ENCODE data around the gene PRSS8. TPM values are rescaled to one million over a fixed set of nuclear protein-coding genes. Genes with fewer than 3 reads are reported as not detected.
"Not testable (repeated sequence)": the region's sequence is repeated elsewhere in the genome, so short reads cannot be mapped to it uniquely, and the experiment has no call there.

The PRSS8 gene
- total RNA-seq, 2 experiments from 2014 or later = not detected

- H3K4me1 Mint-ChIP-seq = peaks cover 20% of the 10 kb centered on the region
- H3K36me3 Mint-ChIP-seq (ENCODE audit: low read depth) = no peaks in the 10 kb centered on the region
- peak overlapping the region; percentile 61 for H3K4me3 Mint-ChIP-seq
- H3K9me3 Mint-ChIP-seq = no peaks in the 10 kb centered on the region
- ChIA-PET POLR2A (interaction anchor here (0.7 to 8.1 kb wide), 24 partner anchors 9 to 731 kb away, joined by 3 to 96 read pairs (median 5); partner anchors contain the start of genes ARMC5, FUS, KAT8 and ZNF267), CTCF (interaction anchor here (0.5 to 3.7 kb wide), 64 partner anchors 10 to 731 kb away, joined by 3 to 71 read pairs (median 4); partner anchors contain the start of genes ARMC5, FUS, HSD3B7 and KAT8)
- peak; percentile 99 for DNase-seq
- peaks cover 7% of the 10 kb centered on the region for H3K27me3 Mint-ChIP-seq
- H3K27ac Mint-ChIP-seq = peak overlapping the region; percentile 50
Observed at GRCh38 chr16:31142109-31143010, 6.8 kb upstream of the PRSS8 start.

- Mint-ChIP-seq H3K4me1 (peaks cover 20% of the 10 kb centered on the region), H3K27me3 (peaks cover 4% of the 10 kb centered on the region), H3K36me3 (ENCODE audit: low read depth) (no peaks in the 10 kb centered on the region), H3K27ac (peak overlapping the region; percentile 50), H3K4me3 (peak overlapping the region; percentile 61), H3K9me3 (no peaks in the 10 kb centered on the region)
- DNase-seq = peak; percentile 21
- ChIA-PET CTCF (interaction anchor here (0.6 to 3.7 kb wide), 58 partner anchors 9 to 732 kb away, joined by 3 to 71 read pairs (median 5); partner anchors contain the start of genes ARMC5, FUS, HSD3B7 and KAT8), POLR2A (interaction anchor here (0.7 to 8.1 kb wide), 19 partner anchors 8 to 732 kb away, joined by 3 to 96 read pairs (median 5); partner anchors contain the start of genes ARMC5, FUS, KAT8 and ZNF267)
Observed at GRCh38 chr16:31141489-31142108, 6.1 kb upstream of the PRSS8 start.

- POLR2A ChIA-PET = interaction anchor here (1.3 to 8.1 kb wide), 3 partner anchors 11 to 146 kb away, joined by 3 to 96 read pairs (median 7); partner anchors contain the start of gene FUS
- not testable (repeated sequence) for DNase-seq; H3K27ac Mint-ChIP-seq; H3K36me3 Mint-ChIP-seq (ENCODE audit: low read depth); H3K27me3 Mint-ChIP-seq; H3K4me3 Mint-ChIP-seq; H3K9me3 Mint-ChIP-seq
- CTCF ChIA-PET = interaction anchor here (3.3 kb wide), 1 partner anchor 157 kb away, joined by 36 read pairs; the partner anchor contains the start of gene HSD3B7
- H3K4me1 Mint-ChIP-seq = peaks cover 20% of the 10 kb centered on the region
Observed at GRCh38 chr16:31141071-31141469, 5.5 kb upstream of the PRSS8 start.

- Mint-ChIP-seq H3K36me3 (ENCODE audit: low read depth) (no peaks in the 10 kb centered on the region), H3K27me3 (no peaks in the 10 kb centered on the region), H3K9me3 (no peaks in the 10 kb centered on the region), H3K4me3 (no peak overlapping the region), H3K4me1 (peaks cover 18% of the 10 kb centered on the region), H3K27ac (no peak overlapping the region)
- ChIA-PET POLR2A (interaction anchor here (8.1 kb wide), 1 partner anchor 40 kb away, joined by 96 read pairs; the partner anchor contains the start of gene FUS), CTCF (no interaction called here)
- no peak for DNase-seq
Observed at GRCh38 chr16:31138621-31139578, 3.4 kb upstream of the PRSS8 start.

GRCh38 chr16:31136822-31137499 lies 1.4 kb upstream of the PRSS8 start:
- POLR2A ChIA-PET = interaction anchor here (2.0 kb wide), 1 partner anchor 20 kb away, joined by 6 read pairs; the partner anchor contains the start of gene KAT8
- CTCF ChIA-PET = interaction anchor here (1.2 kb wide), 1 partner anchor 12 kb away, joined by 3 read pairs; no protein-coding TSS in a partner anchor
- H3K9me3 Mint-ChIP-seq; H3K27me3 Mint-ChIP-seq; H3K4me3 Mint-ChIP-seq; DNase-seq; H3K27ac Mint-ChIP-seq; H3K36me3 Mint-ChIP-seq (ENCODE audit: low read depth); H3K4me1 Mint-ChIP-seq: not testable (repeated sequence)

GRCh38 chr16:31136287-31136662 lies 748 bp upstream of the PRSS8 start:
- H3K27me3 Mint-ChIP-seq = no peaks in the 10 kb centered on the region
- no peak overlapping the region for H3K27ac Mint-ChIP-seq
- no peak for DNase-seq
- CTCF ChIA-PET = interaction anchor here (1.2 kb wide), 1 partner anchor 11 kb away, joined by 3 read pairs; no protein-coding TSS in a partner anchor
- H3K4me3 Mint-ChIP-seq = no peak overlapping the region
- POLR2A ChIA-PET = interaction anchor here (2.0 kb wide), 1 partner anchor 19 kb away, joined by 6 read pairs; the partner anchor contains the start of gene KAT8
- H3K4me1 Mint-ChIP-seq = peaks cover 3% of the 10 kb centered on the region
- no peaks in the 10 kb centered on the region for H3K9me3 Mint-ChIP-seq
- H3K36me3 Mint-ChIP-seq (ENCODE audit: low read depth) = peaks cover 5% of the 10 kb centered on the region

GRCh38 chr16:31134625-31135534 lies 647 bp downstream of the PRSS8 start:
- POLR2A ChIA-PET = interaction anchor here (0.9 to 1.4 kb wide), 2 partner anchors 13 to 51 kb away, joined by 3 read pairs; no protein-coding TSS in a partner anchor
- peaks cover 5% of the 10 kb centered on the region for H3K36me3 Mint-ChIP-seq (ENCODE audit: low read depth)
- H3K4me3 Mint-ChIP-seq = no peak overlapping the region
- DNase-seq = no peak
- CTCF ChIA-PET = no interaction called here
- H3K27me3 Mint-ChIP-seq = no peaks in the 10 kb centered on the region
- H3K27ac Mint-ChIP-seq = no peak overlapping the region
- no peaks in the 10 kb centered on the region for H3K9me3 Mint-ChIP-seq
- H3K4me1 Mint-ChIP-seq = no peaks in the 10 kb centered on the region

GRCh38 chr16:31134091-31134571 lies 1.4 kb downstream of the PRSS8 start:
- peaks cover 5% of the 10 kb centered on the region for H3K36me3 Mint-ChIP-seq (ENCODE audit: low read depth)
- no peak overlapping the region for H3K27ac Mint-ChIP-seq
- POLR2A ChIA-PET = interaction anchor here (1.4 kb wide), 2 partner anchors 8 to 12 kb away, joined by 3 to 5 read pairs; no protein-coding TSS in a partner anchor
- CTCF ChIA-PET = no interaction called here
- H3K4me1 Mint-ChIP-seq = no peaks in the 10 kb centered on the region
- DNase-seq = no peak
- no peaks in the 10 kb centered on the region for H3K27me3 Mint-ChIP-seq
- H3K4me3 Mint-ChIP-seq = no peak overlapping the region
- H3K9me3 Mint-ChIP-seq = no peaks in the 10 kb centered on the region

GRCh38 chr16:31133046-31133501 lies 2.5 kb downstream of the PRSS8 start:
- CTCF ChIA-PET = interaction anchor here (1.6 kb wide), 1 partner anchor 9 kb away, joined by 7 read pairs; no protein-coding TSS in a partner anchor
- Mint-ChIP-seq H3K4me3 (no peak overlapping the region), H3K4me1 (peaks cover 1% of the 10 kb centered on the region), H3K36me3 (ENCODE audit: low read depth) (peaks cover 5% of the 10 kb centered on the region), H3K27ac (no peak overlapping the region), H3K27me3 (no peaks in the 10 kb centered on the region), H3K9me3 (no peaks in the 10 kb centered on the region)
- POLR2A ChIA-PET = interaction anchor here (1.2 to 1.4 kb wide), 2 partner anchors 9 to 15 kb away, joined by 4 to 5 read pairs; partner anchors contain the start of gene KAT8
- DNase-seq = no peak

GRCh38 chr16:31132303-31132979 lies 3.1 kb downstream of the PRSS8 start:
- Mint-ChIP-seq H3K36me3 (ENCODE audit: low read depth) (peaks cover 5% of the 10 kb centered on the region), H3K27ac (no peak overlapping the region), H3K4me1 (peaks cover 1% of the 10 kb centered on the region), H3K9me3 (no peaks in the 10 kb centered on the region), H3K4me3 (no peak overlapping the region), H3K27me3 (no peaks in the 10 kb centered on the region)
- no peak for DNase-seq
- ChIA-PET CTCF (interaction anchor here (1.6 kb wide), 1 partner anchor 10 kb away, joined by 7 read pairs; no protein-coding TSS in a partner anchor), POLR2A (interaction anchor here (1.2 kb wide), 1 partner anchor 15 kb away, joined by 4 read pairs; the partner anchor contains the start of gene KAT8)
